SK-N-SH treated with all-trans-retinoic acid at 6 μM for 48 hours (cell line): ENCODE measurements around the gene DHRS13.

Experiments
- ATAC-seq: fragments of 200-7000 bp; cut with Tn5 transposase; 3 replicates; pipeline ENCODE4 v1.9.1; 2020; ENCODE audit warnings: mild to moderate bottlenecking, moderate library complexity
- ARNTL ChIP-seq: fragments of 450-650 bp; formaldehyde crosslinking; IDR thresholded peaks from 2 replicates; pipeline ENCODE4 v1.5.0; 2020; ENCODE audit warnings: low read depth, mild to moderate bottlenecking, moderate library complexity, borderline replicate concordance
- BACH2 ChIP-seq: fragments of 250-450 bp; sonication (Bioruptor Pico); IDR thresholded peaks from 2 replicates; pipeline ENCODE4 v1.9.0; 2021; ENCODE audit warnings: mild to moderate bottlenecking, borderline replicate concordance
- CREB5 ChIP-seq: fragments of 250-450 bp; sonication (Bioruptor Pico); IDR thresholded peaks from 2 replicates; pipeline ENCODE4 v1.5.1; 2020; ENCODE audit warnings: low read depth, mild to moderate bottlenecking, moderate library complexity
- CSRNP3 ChIP-seq: fragments of 250-450 bp; sonication (Bioruptor Pico); IDR thresholded peaks from 2 replicates; pipeline ENCODE4 v1.5.1; 2021; ENCODE audit warnings: mild to moderate bottlenecking, moderate library complexity
- ESRRG ChIP-seq: fragments of 250-450 bp; sonication (Bioruptor Pico); IDR thresholded peaks from 2 replicates; pipeline ENCODE4 v1.6.1; 2021; ENCODE audit warnings: mild to moderate bottlenecking
- GLIS3 ChIP-seq: fragments of 250-450 bp; sonication (Bioruptor Pico); IDR thresholded peaks from 2 replicates; pipeline ENCODE4 v1.5.0; 2020; ENCODE audit warnings: mild to moderate bottlenecking, moderate library complexity
- ISL1 ChIP-seq: fragments of 250-450 bp; sonication (Bioruptor Pico); IDR thresholded peaks from 2 replicates; pipeline ENCODE4 v2.1.2; 2022; ENCODE audit warnings: mild to moderate bottlenecking, moderate library complexity
- OSR1 ChIP-seq: fragments of 250-450 bp; sonication (Bioruptor Pico); IDR thresholded peaks from 2 replicates; pipeline ENCODE4 v1.8.0; 2022; ENCODE audit warnings: moderate library complexity, mild to moderate bottlenecking, inconsistent platforms
- PATZ1 ChIP-seq: fragments of 250-450 bp; sonication (Bioruptor Pico); IDR thresholded peaks from 2 replicates; pipeline ENCODE4 v1.8.0; 2020; ENCODE audit warnings: mild to moderate bottlenecking, moderate library complexity, borderline replicate concordance
- POU6F1 ChIP-seq: fragments of 250-450 bp; sonication (Bioruptor Pico); IDR thresholded peaks from 2 replicates; pipeline ENCODE4 v1.8.0; 2021; ENCODE audit warnings: low read depth, mild to moderate bottlenecking, moderate library complexity, borderline replicate concordance
- PPARA ChIP-seq: fragments of 250-450 bp; sonication (Bioruptor Pico); IDR thresholded peaks from 2 replicates; pipeline ENCODE4 v1.5.0; 2020; ENCODE audit warnings: mild to moderate bottlenecking, borderline replicate concordance
- RARB ChIP-seq: fragments of 250-450 bp; sonication (Bioruptor Pico); IDR thresholded peaks from 2 replicates; pipeline ENCODE4 v1.8.0; 2021; ENCODE audit warnings: mild to moderate bottlenecking, moderate library complexity
- SNAI2 ChIP-seq: fragments of 250-450 bp; sonication (Bioruptor Pico); IDR thresholded peaks from 2 replicates; pipeline ENCODE4 v1.5.0; 2020; ENCODE audit warnings: mild to moderate bottlenecking, moderate library complexity
- TOX ChIP-seq: fragments of 250-450 bp; sonication (Bioruptor Pico); IDR thresholded peaks from 2 replicates; pipeline ENCODE4 v1.8.0; 2021; ENCODE audit warnings: mild to moderate bottlenecking, moderate library complexity, borderline replicate concordance
- TSHZ2 ChIP-seq: fragments of 250-450 bp; sonication (Bioruptor Pico); IDR thresholded peaks from 2 replicates; pipeline ENCODE4 v1.5.0; 2020; ENCODE audit warnings: mild to moderate bottlenecking, moderate library complexity
- ZFP3 ChIP-seq: fragments of 250-450 bp; sonication (Bioruptor Pico); IDR thresholded peaks from 2 replicates; pipeline ENCODE4 v1.5.0; 2020; ENCODE audit warnings: mild to moderate bottlenecking, moderate library complexity
- ZFP30 ChIP-seq: fragments of 450-650 bp; formaldehyde crosslinking; IDR thresholded peaks from 2 replicates; pipeline ENCODE4 v1.5.0; 2022; ENCODE audit warnings: mild to moderate bottlenecking, moderate library complexity
- ZNF565 ChIP-seq: fragments of 450-650 bp; formaldehyde crosslinking; conservative IDR thresholded peaks from 2 replicates; pipeline ENCODE4 v1.5.0; 2020; ENCODE audit warnings: low read depth, mild to moderate bottlenecking, moderate library complexity
- ZNF8 ChIP-seq: fragments of 450-650 bp; formaldehyde crosslinking; IDR thresholded peaks from 2 replicates; pipeline ENCODE4 v1.5.0; 2020; ENCODE audit warnings: mild to moderate bottlenecking, moderate library complexity

The DHRS13 gene

GRCh38 chr17:28951428-28951990 lies 48.6 kb upstream of the DHRS13 start, which contains the start of gene PHF12:
TSS of gene PHF12 (minus strand) at chr17:28951518. CDS start at chr17:28950960, 558 bp downstream.
- TF ChIP-seq RARB = no peak
- TF ChIP-seq ESRRG (CRISPR knock-in tag) = no peak
- peak; percentile 71 for ATAC-seq

- ATAC-seq = no peak
- TF ChIP-seq ZFP30 (CRISPR knock-in tag) (no peak), ZNF8 (CRISPR knock-in tag) (no peak), ZNF565 (CRISPR knock-in tag) (no peak), PATZ1 (CRISPR knock-in tag) (no peak), ZFP3 (no peak)
Measured at GRCh38 chr17:28950752-28951427, 48.0 kb upstream of the DHRS13 start.

- TF ChIP-seq OSR1 (CRISPR knock-in tag) (no peak), CSRNP3 (CRISPR knock-in tag) (no peak), SNAI2 (no peak), POU6F1 (CRISPR knock-in tag) (no peak), ISL1 (CRISPR knock-in tag) (no peak), TOX (no peak), ESRRG (CRISPR knock-in tag) (no peak), BACH2 (CRISPR knock-in tag) (no peak), ZFP3 (no peak), ZFP30 (CRISPR knock-in tag) (no peak)
- TF ChIP-seq, all 23 proteins: peak for 0
- peak; percentile 0; the same call in 2 of the 3 replicates for ATAC-seq
Measured at GRCh38 chr17:28950017-28950751, 47.3 kb upstream of the DHRS13 start.

GRCh38 chr17:28949185-28950016 lies 46.5 kb upstream of the DHRS13 start:
- 0 out of 3 replicates have a peak, but pooled peaks have one; percentile 4 for ATAC-seq
- TF ChIP-seq GLIS3 (no peak), ZFP30 (CRISPR knock-in tag) (no peak), PATZ1 (CRISPR knock-in tag) (no peak), OSR1 (CRISPR knock-in tag) (no peak), POU6F1 (CRISPR knock-in tag) (no peak), SNAI2 (no peak), RARB (no peak), PPARA (CRISPR knock-in tag) (no peak), ARNTL (CRISPR knock-in tag) (no peak), ESRRG (CRISPR knock-in tag) (no peak), CREB5 (CRISPR knock-in tag) (no peak), ISL1 (CRISPR knock-in tag) (no peak), TSHZ2 (CRISPR knock-in tag) (no peak)
